OCI-LY1 (cell line): ENCODE results near the gene UBE2V1.

Source experiments
- H2AFZ ChIP-seq: fragments of 200-600 bp; sonication (generic), shearing (Covaris generic); 2 replicates; pipeline ENCODE4 v1.6.0; 2014; ENCODE audit warnings: antibody characterized with exemption, mild to moderate bottlenecking, low read length
- H3F3A ChIP-seq: fragments of 200-600 bp; sonication (generic), shearing (Covaris generic); 2 replicates; pipeline ENCODE4 v1.6.0; 2014; ENCODE audit warnings: mild to moderate bottlenecking, antibody characterized with exemption, low read length, moderate library complexity; ENCODE audit not compliant: insufficient read depth
- H3K27ac ChIP-seq: fragments of 200-600 bp; sonication (generic); 2 replicates; pipeline ENCODE4 v1.5.1; 2014; ENCODE audit warnings: low read length, mixed run types, mild to moderate bottlenecking, low read depth; ENCODE audit not compliant: poor library complexity, severe bottlenecking
- H3K27me3 ChIP-seq: fragments of 200-600 bp; sonication (generic); 2 replicates; pipeline ENCODE4 v1.6.0; 2014; ENCODE audit warnings: antibody characterized with exemption, mild to moderate bottlenecking, low read length, moderate library complexity; ENCODE audit not compliant: insufficient read depth
- H3K36me3 ChIP-seq: fragments of 200-600 bp; sonication (generic); 2 replicates; pipeline ENCODE4 v1.6.1; 2014; ENCODE audit warnings: mild to moderate bottlenecking, antibody characterized with exemption, low read length, moderate library complexity, mixed read lengths; ENCODE audit not compliant: insufficient read depth
- H3K4me1 ChIP-seq: fragments of 200-600 bp; sonication (generic); 2 replicates; pipeline ENCODE4 v1.5.1; 2014; ENCODE audit warnings: mild to moderate bottlenecking, low read length, moderate library complexity; ENCODE audit not compliant: insufficient read depth, severe bottlenecking
- H3K4me2 ChIP-seq: fragments of 200-600 bp; sonication (generic), shearing (Covaris generic); 2 replicates; pipeline ENCODE4 v1.6.1; 2014; ENCODE audit warnings: low read length
- H3K4me3 ChIP-seq: fragments of 200-600 bp; sonication (generic); 2 replicates; pipeline ENCODE4 v1.5.1; 2014; ENCODE audit warnings: low read length, low read depth, mild to moderate bottlenecking, mixed read lengths; ENCODE audit not compliant: poor library complexity, severe bottlenecking
- H3K79me2 ChIP-seq: fragments of 200-600 bp; shearing (Covaris generic); 2 replicates; pipeline ENCODE4 v1.6.1; 2016; ENCODE audit warnings: mixed run types, low read length, mixed read lengths; ENCODE audit not compliant: insufficient read depth
- H3K9ac ChIP-seq: fragments of 200-600 bp; sonication (generic), shearing (Covaris generic); 2 replicates; pipeline ENCODE4 v1.6.1; 2014; ENCODE audit warnings: mild to moderate bottlenecking, low read length, mixed read lengths
- H3K9me2 ChIP-seq: fragments of 200-600 bp; sonication (generic), shearing (Covaris generic); 2 replicates; pipeline ENCODE4 v1.6.1; 2014; ENCODE audit warnings: low read depth, mild to moderate bottlenecking, low read length, mixed read lengths
- H3K9me3 ChIP-seq: fragments of 200-600 bp; shearing (Covaris generic); 2 replicates; pipeline ENCODE4 v1.6.1; 2014; ENCODE audit warnings: low read length, mixed read lengths
- H4K20me1 ChIP-seq: fragments of 200-600 bp; sonication (generic), shearing (Covaris generic); 2 replicates; pipeline ENCODE4 v1.6.0; 2016; ENCODE audit warnings: mild to moderate bottlenecking, low read length; ENCODE audit not compliant: insufficient read depth
- CTCF ChIP-seq: fragments of 200-600 bp; sonication (generic), shearing (Covaris generic); IDR thresholded peaks from 2 replicates; pipeline ENCODE4 v1.5.1; 2017; ENCODE audit warnings: mild to moderate bottlenecking, antibody characterized with exemption, low read length, moderate library complexity, mixed read lengths
- EZH2 ChIP-seq: fragments of 200-600 bp; sonication (generic), shearing (Covaris generic); IDR thresholded peaks from 2 replicates; pipeline ENCODE4 v1.8.0; 2017; ENCODE audit warnings: borderline replicate concordance, mixed run types, mild to moderate bottlenecking, antibody characterized with exemption, low read length, moderate library complexity, mixed read lengths

The UBE2V1 gene

GRCh38 chr20:50053362-50054230 is 59.4 kb downstream of the UBE2V1 start:
- no peak overlapping the region for H3K27ac ChIP-seq
- H3F3A ChIP-seq = no peaks in the 10 kb centered on the region
- peaks cover under 1% of the 10 kb centered on the region for H3K4me1 ChIP-seq
- H3K4me3 ChIP-seq = no peak overlapping the region
- TF ChIP-seq EZH2 (no peak), CTCF (no peak)
- H3K79me2 ChIP-seq = no peaks in the 10 kb centered on the region
- no peaks in the 10 kb centered on the region for H4K20me1 ChIP-seq
- H3K9ac ChIP-seq = no peak overlapping the region
- no peaks in the 10 kb centered on the region for H3K9me3 ChIP-seq
- no peaks in the 10 kb centered on the region for H3K27me3 ChIP-seq
- H2AFZ ChIP-seq = no peak overlapping the region
- no peaks in the 10 kb centered on the region for H3K36me3 ChIP-seq
- no peak overlapping the region for H3K4me2 ChIP-seq
- H3K9me2 ChIP-seq = no peaks in the 10 kb centered on the region

- no peaks in the 10 kb centered on the region for H3K36me3 ChIP-seq
- no peak overlapping the region for H3K4me2 ChIP-seq
- peaks cover 8% of the 10 kb centered on the region for H3K4me1 ChIP-seq
- no peaks in the 10 kb centered on the region for H3K9me3 ChIP-seq
- no peaks in the 10 kb centered on the region for H3K27me3 ChIP-seq
- no peak overlapping the region for H3K27ac ChIP-seq
- no peak overlapping the region for H3K9ac ChIP-seq
- no peaks in the 10 kb centered on the region for H3K9me2 ChIP-seq
- no peaks in the 10 kb centered on the region for H3F3A ChIP-seq
- TF ChIP-seq CTCF (no peak), EZH2 (no peak)
- H2AFZ ChIP-seq = no peak overlapping the region
- no peaks in the 10 kb centered on the region for H3K79me2 ChIP-seq
- H4K20me1 ChIP-seq = no peaks in the 10 kb centered on the region
- no peak overlapping the region for H3K4me3 ChIP-seq
These were observed 60.2 kb downstream of the UBE2V1 start for GRCh38 chr20:50052550-50053361.

GRCh38 chr20:50050660-50051308 is 62.2 kb downstream of the UBE2V1 start:
- H3K9ac ChIP-seq = no peak overlapping the region

More at GRCh38 chr20:50050660-50051308, 62.2 kb downstream of the UBE2V1 start:
- Histone ChIP-seq H3K79me2 (no peaks in the 10 kb centered on the region), H3K4me1 (peaks cover 14% of the 10 kb centered on the region), H2AFZ (no peak overlapping the region), H3K27ac (no peak overlapping the region), H3K4me3 (no peak overlapping the region), H3K9me3 (no peaks in the 10 kb centered on the region), H3K36me3 (no peaks in the 10 kb centered on the region), H3K27me3 (0 out of 2 replicates have a peak, but pooled peaks cover 3% of the 10 kb centered on the region), H4K20me1 (no peaks in the 10 kb centered on the region), H3K9me2 (no peaks in the 10 kb centered on the region), H3K4me2 (no peak overlapping the region), H3F3A (no peaks in the 10 kb centered on the region)
- TF ChIP-seq EZH2 (no peak), CTCF (no peak)
